Transverse colon (tissue), 4 donors: ENCODE results near the gene SLC31A2. TPM values are rescaled to one million over a fixed set of nuclear protein-coding genes. Genes with fewer than 3 reads are reported as not detected.
"Not testable (repeated sequence)": the region's sequence is repeated elsewhere in the genome, so short reads cannot be mapped to it uniquely, and the experiment has no call there.

Experiments
- DNase-seq: peaks from one replicate; pipeline ENCODE4 v3.0.0-alpha.2; 2019
- H3K27ac ChIP-seq, 4 donors: fragments of 200-600 bp; sonication (generic); 2 replicates each; pipeline ENCODE4 v1.5.1; 2016 to 2018; ENCODE audit warnings: inconsistent platforms in 4 of 4
- H3K27me3 ChIP-seq: fragments of 200-600 bp; sonication (generic); 2 replicates; pipeline ENCODE4 v1.5.1; 2017; ENCODE audit warnings: inconsistent platforms
- H3K36me3 ChIP-seq, 4 donors: fragments of 200-600 bp; sonication (generic); 2 replicates each; pipeline ENCODE4 v1.5.1; 2017 to 2019; ENCODE audit warnings: inconsistent platforms in 4 of 4
- H3K4me1 ChIP-seq, 4 donors: fragments of 200-600 bp; sonication (generic); 2 replicates each; pipeline ENCODE4 v1.5.1; 2017 to 2020; ENCODE audit warnings: inconsistent platforms in 4 of 4
- H3K4me3 ChIP-seq, 4 donors: fragments of 200-600 bp; sonication (generic); 1 replicate in 1 of 4; 2 replicates in 3 of 4; pipeline versions ENCODE4 v1.5.1 to v1.6.1; 2017 to 2019; ENCODE audit warnings: inconsistent platforms in 4 of 4
- H3K9me3 ChIP-seq, 2 donors: fragments of 200-600 bp; sonication (generic); 2 replicates each; pipeline ENCODE4 v1.5.1; 2017 to 2019; ENCODE audit warnings: inconsistent platforms in 2 of 2
- EP300 ChIP-seq: sonication (generic); formaldehyde crosslinking; IDR thresholded peaks from one replicate; pipeline ENCODE4 v1.6.1; 2017; ENCODE audit warnings: antibody characterized with exemption, low read depth
- POLR2A ChIP-seq: fragments of 450-650 bp; IDR thresholded peaks from one replicate; pipeline ENCODE4 v1.6.1; 2016; ENCODE audit warnings: antibody characterized with exemption, mild to moderate bottlenecking, moderate library complexity
- POLR2AphosphoS5 ChIP-seq, 3 donors: sonication (generic); formaldehyde crosslinking; IDR thresholded peaks; one replicate each; pipeline ENCODE4 v1.6.1; 2016; ENCODE audit warnings: antibody characterized with exemption in 3 of 3
- WGBS, 2 donors: methylation state at CpG; one replicate each; pipeline ENCODE4 v1.1.5; 2018; ENCODE audit warnings: low coverage in 1 of 2; 5-methylcytosine and 5-hydroxymethylcytosine counted together
- in situ Hi-C, 4 donors: fragments of 200-750 bp; cut with MboI; loops; one replicate each; pipeline versions ENCODE4 v1.15.0 to v1.15.1; 2017; ENCODE audit warnings: low sequenced_read_pairs in 3 of 4, low pct_ligation_motif_present in 1 of 4, low pct_unique_long_range_greater_than_20kb in 1 of 4
- intact Hi-C: fragments of 100-400 bp; cut with DNase I; formaldehyde crosslinking; loops from one replicate; pipeline ENCODE4 v1.15.1; 2023; ENCODE audit warnings: low total_unique reads
- total RNA-seq, 4 donors: library from RNA; depleted of rRNA; stranded (reverse); fragments of >200 nt; gene quantifications; one replicate each; pipeline ENCODE4 v1.1.0, GENCODE V29; 2016
- TF ChIP-seq, protein P1 (sequence below), 5 experiments: fragments of 200-600 bp in 3 of 5; fragments of 450-650 bp in 2 of 5; sonication (generic) in 3 of 5; IDR thresholded peaks; 1 replicate in 2 of 5; 2 replicates in 3 of 5; pipeline ENCODE4 v1.5.1; 2016 to 2017; ENCODE audit warnings: antibody characterized with exemption in 5 of 5, inconsistent platforms in 3 of 5, mild to moderate bottlenecking in 2 of 5, moderate library complexity in 1 of 5

Gene SLC31A2
- total RNA-seq, 4 donors from 2014 or later: 4.4 to 81.6 (median 40.3) TPM

DNA sequence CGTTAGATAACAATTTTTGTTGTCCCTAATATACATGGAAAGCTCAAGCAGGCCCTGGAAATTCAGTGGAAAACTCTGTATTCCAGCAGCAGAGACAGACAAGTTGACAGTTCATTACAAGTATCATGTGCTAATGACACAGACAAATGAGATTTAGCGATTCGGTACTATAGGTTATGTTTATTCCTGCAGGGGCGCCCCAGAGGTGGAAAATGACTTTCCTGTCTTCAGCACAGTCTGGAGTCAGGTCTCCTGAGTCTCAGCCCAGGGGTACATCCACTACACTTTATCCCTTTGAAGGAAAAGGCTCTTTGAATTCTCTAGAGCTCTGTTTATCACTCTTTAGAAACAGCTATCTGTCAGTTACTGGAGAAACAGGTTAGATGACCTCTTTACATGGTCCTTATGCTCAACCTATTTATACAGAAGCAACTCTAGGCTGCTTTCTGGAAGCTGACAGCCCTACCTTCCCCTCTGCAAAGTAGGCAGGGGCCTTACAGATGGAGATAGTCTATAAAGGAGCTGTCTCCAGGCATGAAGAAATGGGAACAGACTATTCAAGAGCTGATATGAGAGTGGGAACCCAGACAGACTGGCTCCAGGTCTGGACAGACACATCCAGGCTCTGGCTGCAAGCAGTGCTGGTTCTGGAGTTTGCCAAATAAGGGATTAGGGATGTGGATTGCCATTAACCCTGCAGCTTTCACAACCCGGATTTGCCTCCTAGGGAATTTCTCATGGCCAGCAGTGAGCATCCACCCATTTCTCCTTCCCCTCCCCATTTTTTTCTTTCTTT is 7.2 kb upstream of the SLC31A2 start:
- no peaks in the 10 kb centered on the region for H3K36me3 ChIP-seq

DNA sequence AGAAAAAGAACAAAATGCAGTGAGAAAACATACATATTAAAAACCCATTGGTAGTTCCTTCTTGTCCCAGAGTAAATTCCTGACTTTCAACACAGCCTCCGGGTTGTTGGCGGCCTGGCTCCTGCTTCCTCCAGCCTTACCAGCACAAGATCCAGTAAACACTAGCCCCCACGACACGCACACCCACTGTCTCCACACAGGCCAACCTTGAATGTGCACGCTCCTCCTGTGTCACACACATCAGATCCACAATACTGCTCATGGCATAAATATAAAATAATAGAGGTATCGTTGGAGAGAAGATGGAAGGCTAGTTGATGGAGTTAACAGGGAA is 2.5 kb upstream of the SLC31A2 start:
- no peak overlapping the region for H3K27ac ChIP-seq
- DNase-seq: no peak
- in situ Hi-C loops: loop anchor here in 3 of 4 donors (25.0 kb wide), 3 partner anchors 89 to 514 kb away; no protein-coding TSS in a partner anchor
- 97% methylated on average over 6 of the region's 6 CpGs; no CpG with 5 or more reads in 1 of the 2 donors for WGBS, 2 donors
- H3K27me3 ChIP-seq: peaks cover 5% of the 10 kb centered on the region
- H3K4me3 ChIP-seq: no peak overlapping the region
- H3K4me1 ChIP-seq: peaks cover 3 to 22% (median 11%) of the 10 kb centered on the region in 4 donors
- no peaks in the 10 kb centered on the region for H3K9me3 ChIP-seq
- intact Hi-C loops: no loop called here
- TF ChIP-seq EP300 (no peak), POLR2AphosphoS5 (IDR thresholded peaks at IDR 0.05) (no peak)
- TF ChIP-seq, protein P1, sequence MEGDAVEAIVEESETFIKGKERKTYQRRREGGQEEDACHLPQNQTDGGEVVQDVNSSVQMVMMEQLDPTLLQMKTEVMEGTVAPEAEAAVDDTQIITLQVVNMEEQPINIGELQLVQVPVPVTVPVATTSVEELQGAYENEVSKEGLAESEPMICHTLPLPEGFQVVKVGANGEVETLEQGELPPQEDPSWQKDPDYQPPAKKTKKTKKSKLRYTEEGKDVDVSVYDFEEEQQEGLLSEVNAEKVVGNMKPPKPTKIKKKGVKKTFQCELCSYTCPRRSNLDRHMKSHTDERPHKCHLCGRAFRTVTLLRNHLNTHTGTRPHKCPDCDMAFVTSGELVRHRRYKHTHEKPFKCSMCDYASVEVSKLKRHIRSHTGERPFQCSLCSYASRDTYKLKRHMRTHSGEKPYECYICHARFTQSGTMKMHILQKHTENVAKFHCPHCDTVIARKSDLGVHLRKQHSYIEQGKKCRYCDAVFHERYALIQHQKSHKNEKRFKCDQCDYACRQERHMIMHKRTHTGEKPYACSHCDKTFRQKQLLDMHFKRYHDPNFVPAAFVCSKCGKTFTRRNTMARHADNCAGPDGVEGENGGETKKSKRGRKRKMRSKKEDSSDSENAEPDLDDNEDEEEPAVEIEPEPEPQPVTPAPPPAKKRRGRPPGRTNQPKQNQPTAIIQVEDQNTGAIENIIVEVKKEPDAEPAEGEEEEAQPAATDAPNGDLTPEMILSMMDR (IDR thresholded peaks at IDR 0.05): no peak
- H3K36me3 ChIP-seq: no peaks in the 10 kb centered on the region

More for the DNA sequence above, 7.2 kb upstream of the SLC31A2 start:
- Histone ChIP-seq H3K9me3 (no peaks in the 10 kb centered on the region), H3K27me3 (peaks cover 5% of the 10 kb centered on the region), H3K27ac (no peak overlapping the region), H3K4me3 (no peak overlapping the region), H3K4me1 (no peaks in the 10 kb centered on the region)
- DNase-seq: no peak
- intact Hi-C loops: no loop called here
- in situ Hi-C loops: loop anchor here in 3 of 4 donors (25.0 kb wide), 3 partner anchors 94 to 519 kb away; no protein-coding TSS in a partner anchor
- 38 to 78% methylated on average over 1 to 5 of the region's 5 CpGs for WGBS, 2 donors
- TF ChIP-seq POLR2A (no peak), EP300 (no peak), POLR2AphosphoS5 (IDR thresholded peaks at IDR 0.05) (no peak)
- TF ChIP-seq, protein P1 (IDR thresholded peaks at IDR 0.05): no peak

- 56 to 87% methylated on average over 1 to 8 of the region's 8 CpGs for WGBS, 2 donors
- Histone ChIP-seq H3K27me3 (peaks cover 3% of the 10 kb centered on the region), H3K27ac (no peak overlapping the region), H3K9me3 (no peaks in the 10 kb centered on the region), H3K4me1 (peaks cover 3 to 22% (median 12%) of the 10 kb centered on the region in 4 donors), H3K4me3 (no peak overlapping the region), H3K36me3 (no peaks in the 10 kb centered on the region)
- TF ChIP-seq POLR2AphosphoS5 (IDR thresholded peaks at IDR 0.05) (no peak), POLR2A (no peak), EP300 (no peak)
- in situ Hi-C loops (loop anchor here in 3 of 4 donors (25.0 kb wide), 3 partner anchors 88 to 513 kb away; no protein-coding TSS in a partner anchor), intact Hi-C loops (no loop called here)
- DNase-seq: no peak
Observed at GRCh38 chr9:113148781-113149510, 1.9 kb upstream of the SLC31A2 start.

DNA sequence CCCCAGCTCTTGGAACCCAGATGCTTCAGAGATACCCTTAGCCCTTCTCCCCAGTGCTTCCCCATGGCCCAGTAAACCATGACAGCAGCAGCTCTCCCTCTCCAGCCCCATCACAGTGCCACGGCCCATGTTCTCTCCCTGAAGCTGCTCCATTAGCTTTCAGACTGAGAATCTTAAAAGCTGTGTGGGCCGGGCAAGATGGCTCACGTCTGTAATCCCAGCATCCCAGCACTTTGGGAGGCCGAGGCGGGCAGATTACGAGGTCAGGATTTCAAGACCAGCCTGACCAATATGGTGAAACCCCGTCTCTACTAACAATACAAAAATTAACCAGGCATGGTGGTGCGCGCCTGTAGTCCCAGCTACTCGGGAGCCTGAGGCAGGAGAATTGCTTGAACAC is 1.2 kb upstream of the SLC31A2 start:
- H3K27ac ChIP-seq, intact Hi-C loops, DNase-seq, H3K36me3 ChIP-seq, H3K27me3 ChIP-seq, H3K9me3 ChIP-seq, H3K4me3 ChIP-seq: not testable (repeated sequence)
- WGBS, 2 donors: 91% methylated on average over 10 of the region's 10 CpGs; no CpG with 5 or more reads in 1 of the 2 donors
- peaks cover 3 to 22% (median 12%) of the 10 kb centered on the region in 4 donors for H3K4me1 ChIP-seq
- in situ Hi-C loops: loop anchor here in 3 of 4 donors (25.0 kb wide), 3 partner anchors 88 to 513 kb away; no protein-coding TSS in a partner anchor
